GM18870 (cell line): ENCODE measurements around the gene PEX14.

Source experiments
- ATAC-seq: cut with Tn5 transposase; IDR thresholded peaks from one replicate; pipeline ENCODE4 v1.9.1; 2021; ENCODE audit warnings: moderate library complexity; ENCODE audit not compliant: unreplicated experiment

The PEX14 gene

GRCh38 chr1:10586125-10586524, 111.4 kb downstream of the PEX14 start:
- ATAC-seq: no peak

GRCh38 chr1:10588640-10589039, 113.9 kb downstream of the PEX14 start:
- ATAC-seq: no peak

GRCh38 chr1:10589074-10589473, 114.3 kb downstream of the PEX14 start:
- ATAC-seq: no peak

GRCh38 chr1:10591010-10591409, 116.3 kb downstream of the PEX14 start:
- no peak for ATAC-seq

- no peak for ATAC-seq
These were observed 117.6 kb downstream of the PEX14 start for GRCh38 chr1:10592373-10592772.

- no peak for ATAC-seq
These were observed 119.0 kb downstream of the PEX14 start for GRCh38 chr1:10593750-10594149.

GRCh38 chr1:10594595-10595223, 120.0 kb downstream of the PEX14 start:
- ATAC-seq: no peak

- no peak for ATAC-seq
These were observed 122.0 kb downstream of the PEX14 start for GRCh38 chr1:10596780-10597179.

- no peak for ATAC-seq
These were observed 123.0 kb downstream of the PEX14 start for GRCh38 chr1:10597492-10598388.

- no peak for ATAC-seq
These were observed 123.6 kb downstream of the PEX14 start for GRCh38 chr1:10598389-10598702.

GRCh38 chr1:10599194-10599861, 124.6 kb downstream of the PEX14 start:
- ATAC-seq: no peak

GRCh38 chr1:10601342-10602070, 126.8 kb downstream of the PEX14 start:
- no peak for ATAC-seq

GRCh38 chr1:10602936-10603335, 128.2 kb downstream of the PEX14 start:
- no peak for ATAC-seq

- ATAC-seq: no peak
These were observed 130.2 kb downstream of the PEX14 start for GRCh38 chr1:10604966-10605365.

GRCh38 chr1:10606064-10606463, 131.3 kb downstream of the PEX14 start:
- ATAC-seq: no peak

GRCh38 chr1:10607228-10607627, 132.5 kb downstream of the PEX14 start:
- ATAC-seq: no peak

GRCh38 chr1:10608690-10609089, 133.9 kb downstream of the PEX14 start:
- ATAC-seq: no peak

- ATAC-seq: no peak
These were observed 136.3 kb downstream of the PEX14 start for GRCh38 chr1:10610901-10611600.

- ATAC-seq: no peak
These were observed 137.8 kb downstream of the PEX14 start for GRCh38 chr1:10612436-10613160.

- ATAC-seq: no peak
These were observed 138.6 kb downstream of the PEX14 start for GRCh38 chr1:10613340-10613739.
